Activated CD4-positive, alpha-beta T cell treated with anti-CD3 and anti-CD28 coated beads, Interleukin-2, Interleukin-6, amounts not matched to agents 100 ng/mL and 50 ng/mL, durations not matched to agents 16 hours and 8 hours (primary cell): ENCODE data around the gene EGR4.
"Not testable (repeated sequence)": the region's sequence is repeated elsewhere in the genome, so short reads cannot be mapped to it uniquely, and the experiment has no call there.

Experiments
- DNase-seq: peaks from one replicate; pipeline ENCODE4 v3.0.0-alpha.2; 2020

The EGR4 gene

GRCh38 chr2:73262691-73263429 is 30.5 kb downstream of the EGR4 start:
- not testable (repeated sequence) for DNase-seq

- DNase-seq, result no peak
Measured at GRCh38 chr2:73262108-73262651, 31.2 kb downstream of the EGR4 start.

GRCh38 chr2:73260338-73260984 is 32.9 kb downstream of the EGR4 start:
- no peak for DNase-seq

GRCh38 chr2:73259704-73260337 is 33.5 kb downstream of the EGR4 start:
- no peak for DNase-seq

- no peak for DNase-seq
Measured at GRCh38 chr2:73259276-73259675, 34.1 kb downstream of the EGR4 start.

GRCh38 chr2:73258913-73259215 is 34.5 kb downstream of the EGR4 start:
- DNase-seq, result no peak

- no peak for DNase-seq
Measured at GRCh38 chr2:73258186-73258912, 35.0 kb downstream of the EGR4 start.

GRCh38 chr2:73257425-73258125 is 35.8 kb downstream of the EGR4 start:
- no peak for DNase-seq

GRCh38 chr2:73257021-73257420 is 36.3 kb downstream of the EGR4 start:
- no peak for DNase-seq

GRCh38 chr2:73256618-73256922 is 36.8 kb downstream of the EGR4 start:
- DNase-seq, result no peak

- no peak for DNase-seq
Measured at GRCh38 chr2:73255907-73256617, 37.3 kb downstream of the EGR4 start.

- no peak for DNase-seq
Measured at GRCh38 chr2:73255007-73255644, 38.2 kb downstream of the EGR4 start.

GRCh38 chr2:73254343-73255006 is 38.9 kb downstream of the EGR4 start:
- no peak for DNase-seq

GRCh38 chr2:73253901-73254300 is 39.4 kb downstream of the EGR4 start:
- DNase-seq, result no peak

- DNase-seq, result no peak
Measured at GRCh38 chr2:73253400-73253799, 39.9 kb downstream of the EGR4 start.

- DNase-seq, result no peak
Measured at GRCh38 chr2:73252238-73253027, 40.9 kb downstream of the EGR4 start.

- DNase-seq, result no peak
Measured at GRCh38 chr2:73250872-73251846, 42.2 kb downstream of the EGR4 start.

GRCh38 chr2:73249636-73250035 is 43.7 kb downstream of the EGR4 start:
- DNase-seq, result no peak

GRCh38 chr2:73246850-73247249 is 46.5 kb downstream of the EGR4 start:
- no peak for DNase-seq
